Ectodermal cell (in vitro differentiated cells): ENCODE measurements around the gene CACNA2D3.

ENCODE experiments used
- H3K27ac ChIP-seq: 2 replicates; pipeline ENCODE4 v1.7.0; 2013; ENCODE audit warnings: mild to moderate bottlenecking, low read depth, low read length; ENCODE audit not compliant: insufficient read depth, poor library complexity, severe bottlenecking
- H3K27me3 ChIP-seq: 2 replicates; pipeline ENCODE4 v1.7.0; 2013; ENCODE audit warnings: mild to moderate bottlenecking, low read length; ENCODE audit not compliant: insufficient read depth, control insufficient read depth, poor library complexity, severe bottlenecking
- H3K36me3 ChIP-seq: one replicate; pipeline ENCODE4 v1.7.0; 2013; ENCODE audit warnings: low read length; ENCODE audit not compliant: control insufficient read depth, insufficient read depth
- H3K4me1 ChIP-seq: one replicate; pipeline ENCODE4 v1.7.0; 2013; ENCODE audit warnings: low read length; ENCODE audit not compliant: control insufficient read depth, insufficient read depth
- H3K4me3 ChIP-seq: 2 replicates; pipeline ENCODE4 v1.7.0; 2013; ENCODE audit warnings: low read depth, low read length, control low read depth; ENCODE audit not compliant: insufficient read depth
- H3K9me3 ChIP-seq: 2 replicates; pipeline ENCODE4 v1.7.0; 2013; ENCODE audit warnings: mild to moderate bottlenecking, low read length, moderate library complexity; ENCODE audit not compliant: control insufficient read depth
- WGBS, 2 experiments: methylation state at CpG; one replicate each; pipeline ENCODE4 v1.1.7; 2013; ENCODE audit warnings: missing lambda C conversion rate in 2 of 2; 5-methylcytosine and 5-hydroxymethylcytosine counted together

Gene CACNA2D3

GRCh38 chr3:54235998-54236397 lies 113.6 kb downstream of the CACNA2D3 start:
- H3K27ac ChIP-seq: no peak overlapping the region
- WGBS, 2 experiments: 86 to 97% methylated on average over 3 of the region's 4 CpGs
- no peaks in the 10 kb centered on the region for H3K27me3 ChIP-seq
- H3K4me3 ChIP-seq: no peak overlapping the region
- no peaks in the 10 kb centered on the region for H3K9me3 ChIP-seq
- peaks cover 4% of the 10 kb centered on the region for H3K4me1 ChIP-seq
- no peaks in the 10 kb centered on the region for H3K36me3 ChIP-seq

- no peaks in the 10 kb centered on the region for H3K9me3 ChIP-seq
- WGBS, 2 experiments: 92 to 97% methylated on average over 2 to 3 of the region's 3 CpGs
- no peak overlapping the region for H3K27ac ChIP-seq
- peaks cover 4% of the 10 kb centered on the region for H3K4me1 ChIP-seq
- no peaks in the 10 kb centered on the region for H3K36me3 ChIP-seq
- no peaks in the 10 kb centered on the region for H3K27me3 ChIP-seq
- H3K4me3 ChIP-seq: no peak overlapping the region
Measured at GRCh38 chr3:54237109-54237508, 114.8 kb downstream of the CACNA2D3 start.

DNA sequence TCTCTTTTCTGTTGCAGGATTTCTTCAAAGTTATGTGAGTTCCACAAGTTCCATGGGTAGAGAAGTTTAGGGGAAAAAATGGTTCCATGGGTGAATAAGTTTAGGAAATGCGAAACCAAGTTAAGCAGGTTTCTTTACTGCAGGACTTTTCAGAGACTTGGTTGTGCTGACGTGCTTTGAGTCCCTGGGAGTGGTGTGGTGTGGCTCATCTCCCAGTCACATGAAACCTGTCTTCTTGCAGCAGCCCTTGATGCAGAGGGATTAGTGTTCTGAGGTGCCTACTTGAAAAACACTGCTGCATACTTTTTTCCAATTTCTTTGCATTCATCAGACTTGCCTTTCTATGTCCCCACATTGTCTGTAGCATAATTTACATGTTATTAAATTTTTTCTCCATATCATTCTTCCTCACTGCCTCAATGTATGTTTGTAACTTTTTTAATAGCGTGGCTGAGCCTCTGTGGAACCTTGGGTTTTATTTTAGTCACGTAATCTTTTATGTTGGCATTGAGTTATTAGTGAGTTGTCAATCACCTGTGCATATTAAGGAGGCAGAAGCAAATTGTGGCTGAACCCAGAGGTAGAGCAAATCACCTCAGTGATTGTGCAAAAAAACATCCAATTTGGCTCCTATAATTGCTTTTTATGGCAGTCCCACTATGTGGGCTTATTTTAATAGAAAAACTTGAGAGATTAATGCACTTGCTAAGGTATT lies 115.6 kb downstream of the CACNA2D3 start:
- 94 to 96% methylated on average over 4 of the region's 4 CpGs for WGBS, 2 experiments
- Histone ChIP-seq H3K9me3 (no peaks in the 10 kb centered on the region), H3K4me3 (no peak overlapping the region), H3K4me1 (peaks cover 4% of the 10 kb centered on the region), H3K36me3 (no peaks in the 10 kb centered on the region), H3K27me3 (no peaks in the 10 kb centered on the region), H3K27ac (no peak overlapping the region)

DNA sequence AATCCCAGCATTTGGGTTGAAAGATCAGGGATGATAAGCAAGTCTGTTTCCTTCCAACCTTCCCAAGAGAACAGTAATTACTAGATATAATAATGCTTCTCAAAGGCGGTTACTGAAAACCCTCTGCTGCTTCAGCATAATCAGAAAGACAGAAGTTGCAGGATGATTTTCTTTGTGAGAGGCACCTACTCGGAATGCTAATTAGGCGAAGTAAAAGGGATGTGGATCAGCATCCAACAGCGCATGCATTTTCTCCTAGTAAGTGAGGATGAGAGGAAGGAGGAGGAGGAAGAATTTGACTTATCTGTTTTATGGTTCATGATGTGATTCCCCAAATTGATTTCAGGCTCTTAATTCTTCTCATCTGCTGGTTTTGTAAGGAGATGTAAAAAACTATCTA lies 118.0 kb downstream of the CACNA2D3 start:
- Histone ChIP-seq H3K27me3 (no peaks in the 10 kb centered on the region), H3K27ac (no peak overlapping the region), H3K36me3 (no peaks in the 10 kb centered on the region), H3K9me3 (no peaks in the 10 kb centered on the region), H3K4me3 (no peak overlapping the region), H3K4me1 (peaks cover 8% of the 10 kb centered on the region)
- 86 to 88% methylated on average over 4 of the region's 4 CpGs for WGBS, 2 experiments

DNA sequence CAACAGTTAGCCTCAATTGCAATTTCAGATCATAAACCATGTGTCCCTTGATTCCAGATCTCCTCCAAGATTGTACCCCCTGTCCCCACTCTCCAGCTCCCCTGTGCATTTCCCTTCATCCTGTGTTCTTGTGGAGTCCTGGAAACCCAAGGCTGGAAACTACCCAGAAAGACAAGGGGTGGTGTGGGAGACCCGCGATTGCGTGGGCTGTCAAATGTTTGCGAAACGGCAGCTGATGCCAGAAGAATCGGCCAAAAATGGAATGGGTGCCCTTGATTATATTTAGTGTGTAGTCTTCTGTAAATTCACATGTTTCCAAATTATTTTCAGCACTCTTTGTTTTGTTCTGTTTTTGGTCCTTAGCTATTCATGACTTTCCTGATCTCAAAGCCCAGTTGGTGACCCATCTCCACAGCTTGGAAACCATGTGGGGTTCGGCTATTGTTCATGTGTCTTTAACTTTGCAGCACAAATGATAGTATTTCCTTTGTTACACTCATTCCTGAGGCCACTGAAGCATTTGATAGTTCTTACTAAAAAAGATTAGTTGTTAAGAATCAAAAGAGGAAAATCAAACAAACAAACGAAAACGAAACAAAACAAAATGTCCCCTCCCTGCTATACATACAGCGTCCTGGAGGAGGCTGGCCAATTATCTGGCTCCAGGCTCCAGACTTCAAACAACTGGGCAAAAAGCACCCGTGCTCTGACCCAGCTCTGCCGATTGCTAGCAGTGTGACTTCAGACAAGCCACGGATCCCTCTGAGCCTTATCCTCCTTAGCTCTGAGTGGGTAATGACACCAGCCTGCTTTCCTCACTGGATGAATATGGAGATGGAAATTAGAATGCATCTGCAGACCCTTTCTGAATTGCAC lies 120.9 kb downstream of the CACNA2D3 start:
- Histone ChIP-seq H3K36me3 (no peaks in the 10 kb centered on the region), H3K27me3 (no peaks in the 10 kb centered on the region), H3K4me3 (no peak overlapping the region), H3K4me1 (peaks cover 4% of the 10 kb centered on the region), H3K9me3 (no peaks in the 10 kb centered on the region), H3K27ac (no peak overlapping the region)
- WGBS, 2 experiments: 90 to 92% methylated on average over 13 of the region's 13 CpGs

GRCh38 chr3:54243960-54244682 lies 121.8 kb downstream of the CACNA2D3 start:
- Histone ChIP-seq H3K36me3 (no peaks in the 10 kb centered on the region), H3K27me3 (no peaks in the 10 kb centered on the region), H3K9me3 (no peaks in the 10 kb centered on the region), H3K27ac (no peak overlapping the region), H3K4me3 (no peak overlapping the region), H3K4me1 (peaks cover 4% of the 10 kb centered on the region)
- WGBS, 2 experiments: 96 to 98% methylated on average over 7 to 8 of the region's 8 CpGs

GRCh38 chr3:54251705-54252104 lies 129.4 kb downstream of the CACNA2D3 start:
- Histone ChIP-seq H3K9me3 (no peaks in the 10 kb centered on the region), H3K36me3 (no peaks in the 10 kb centered on the region), H3K4me3 (no peak overlapping the region), H3K4me1 (no peaks in the 10 kb centered on the region), H3K27ac (no peak overlapping the region), H3K27me3 (no peaks in the 10 kb centered on the region)
- WGBS, 2 experiments: 92 to 98% methylated on average over 3 of the region's 3 CpGs

- H3K27ac ChIP-seq: no peak overlapping the region
Measured at GRCh38 chr3:54257125-54257720, 134.9 kb downstream of the CACNA2D3 start.

GRCh38 chr3:54259636-54260035 lies 137.3 kb downstream of the CACNA2D3 start:
- no peaks in the 10 kb centered on the region for H3K36me3 ChIP-seq
- H3K27ac ChIP-seq: no peak overlapping the region
- no peaks in the 10 kb centered on the region for H3K27me3 ChIP-seq
- no peak overlapping the region for H3K4me3 ChIP-seq
- H3K9me3 ChIP-seq: no peaks in the 10 kb centered on the region
- no peaks in the 10 kb centered on the region for H3K4me1 ChIP-seq
- 91 to 92% methylated on average over 2 of the region's 2 CpGs for WGBS, 2 experiments

More at GRCh38 chr3:54257125-54257720, 134.9 kb downstream of the CACNA2D3 start:
- H3K4me3 ChIP-seq: no peak overlapping the region
- H3K9me3 ChIP-seq: no peaks in the 10 kb centered on the region
- H3K4me1 ChIP-seq: no peaks in the 10 kb centered on the region
- H3K36me3 ChIP-seq: no peaks in the 10 kb centered on the region
- no peaks in the 10 kb centered on the region for H3K27me3 ChIP-seq
- 80% methylated on average over 7 of the region's 7 CpGs for WGBS, 2 experiments
